Right lobe of liver (tissue), 4 donors: ENCODE measurements around the gene AXIN2.

ENCODE experiments used
- CTCF ChIP-seq, 4 donors: fragments of 200-600 bp in 3 of 4; fragments of 450-650 bp in 1 of 4; IDR thresholded peaks; one replicate each; pipeline versions ENCODE4 v1.5.1 to v1.8.0; 2016 to 2022; ENCODE audit warnings: antibody characterized with exemption in 4 of 4, mild to moderate bottlenecking in 2 of 4
- POLR2A ChIP-seq: fragments of 450-650 bp; IDR thresholded peaks from one replicate; pipeline ENCODE4 v1.6.1; 2017; ENCODE audit warnings: antibody characterized with exemption, mild to moderate bottlenecking
- donor health status: DM: no; HTN: no; CAD: no.
- donor health status: DM: no; HTN: no; CAD: no.
- donor health status: DM: no; HTN: yes; CAD: no.

DNA sequence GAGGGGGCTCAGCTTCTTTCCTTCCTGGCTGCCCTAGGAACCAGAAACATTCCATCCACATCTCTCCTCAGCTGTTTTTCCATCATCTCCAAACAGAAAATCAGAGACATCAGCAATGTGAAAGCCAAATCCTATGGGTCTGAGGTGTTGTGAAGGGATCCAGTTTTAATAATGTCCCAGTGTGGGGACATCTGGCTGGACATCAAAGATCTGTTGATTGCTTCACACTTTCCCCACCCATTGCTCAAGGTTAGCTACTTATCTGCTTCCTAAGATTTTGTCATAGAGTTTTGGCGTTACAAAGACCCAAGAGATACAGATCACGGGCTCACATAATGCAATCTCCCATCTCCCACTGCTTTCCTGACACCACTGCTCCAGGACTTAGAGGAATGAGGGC is 47.8 kb upstream of the AXIN2 start:
- TF ChIP-seq POLR2A, result no peak
- TF ChIP-seq CTCF (IDR thresholded peaks at IDR 0.05), result no peak
